ENCODE results near the gene NEU4.
"Not testable (repeated sequence)": the region's sequence is repeated elsewhere in the genome, so short reads cannot be mapped to it uniquely, and the experiment has no call there.

The NEU4 gene, protein sequence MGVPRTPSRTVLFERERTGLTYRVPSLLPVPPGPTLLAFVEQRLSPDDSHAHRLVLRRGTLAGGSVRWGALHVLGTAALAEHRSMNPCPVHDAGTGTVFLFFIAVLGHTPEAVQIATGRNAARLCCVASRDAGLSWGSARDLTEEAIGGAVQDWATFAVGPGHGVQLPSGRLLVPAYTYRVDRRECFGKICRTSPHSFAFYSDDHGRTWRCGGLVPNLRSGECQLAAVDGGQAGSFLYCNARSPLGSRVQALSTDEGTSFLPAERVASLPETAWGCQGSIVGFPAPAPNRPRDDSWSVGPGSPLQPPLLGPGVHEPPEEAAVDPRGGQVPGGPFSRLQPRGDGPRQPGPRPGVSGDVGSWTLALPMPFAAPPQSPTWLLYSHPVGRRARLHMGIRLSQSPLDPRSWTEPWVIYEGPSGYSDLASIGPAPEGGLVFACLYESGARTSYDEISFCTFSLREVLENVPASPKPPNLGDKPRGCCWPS

DNA sequence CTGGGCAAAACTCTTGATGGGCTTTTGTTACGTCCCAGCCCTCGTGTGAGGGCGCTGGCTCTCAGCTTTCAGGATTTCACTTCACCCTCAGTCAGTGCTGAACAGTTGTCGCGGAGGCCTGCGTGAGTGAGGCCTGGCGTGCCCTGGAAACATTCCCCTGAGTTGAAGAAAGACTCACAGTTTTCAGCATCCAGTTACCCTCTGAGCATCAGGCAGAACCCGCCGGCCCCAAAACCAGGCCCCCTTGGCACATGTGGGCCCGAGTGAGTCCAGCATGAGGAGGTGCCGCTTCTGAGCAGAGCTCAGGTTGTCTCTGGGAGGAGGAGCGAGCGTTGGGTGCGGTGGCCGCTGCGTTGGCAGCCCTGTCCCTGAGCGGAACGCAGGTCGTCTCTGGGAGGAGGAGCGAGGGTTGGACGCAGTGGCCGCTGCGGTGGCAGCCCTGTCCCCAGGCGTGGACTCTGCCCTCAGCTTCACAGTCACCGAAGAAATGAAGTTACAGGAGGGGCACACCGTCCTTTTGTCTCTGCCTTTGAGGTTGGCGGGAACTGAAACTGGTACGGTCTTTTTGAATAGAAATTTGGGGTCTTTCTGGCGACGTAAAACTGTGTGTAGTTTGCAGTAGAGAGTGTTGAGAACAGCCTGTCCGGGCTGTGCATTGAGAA lies at the start of gene NEU4:
NEU4 (plus strand) TSS at position 473 of the 662 bp plus-strand sequence. CDS start 5,292 bp downstream, outside the sequence.
- no peak for DNase-seq

DNA sequence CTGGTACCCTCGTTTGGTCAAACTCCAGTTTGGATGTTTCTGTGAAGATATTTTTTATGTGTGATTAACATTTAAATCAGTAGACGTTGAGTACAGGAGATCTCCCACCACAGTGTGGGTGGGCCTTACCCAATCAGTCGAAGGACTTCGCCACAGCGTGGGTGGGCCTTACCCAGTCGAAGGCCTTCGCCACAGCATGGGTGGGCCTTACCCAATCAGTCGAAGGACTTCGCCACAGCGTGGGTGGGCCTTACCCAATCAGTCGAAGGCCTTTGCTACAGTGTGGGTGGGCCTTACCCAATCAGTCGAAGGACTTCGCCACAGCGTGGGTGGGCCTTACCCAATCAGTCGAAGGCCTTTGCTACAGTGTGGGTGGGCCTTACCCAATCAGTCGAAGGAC lies 49.1 kb upstream of the NEU4 start:
- DNase-seq = not testable (repeated sequence)

DNA sequence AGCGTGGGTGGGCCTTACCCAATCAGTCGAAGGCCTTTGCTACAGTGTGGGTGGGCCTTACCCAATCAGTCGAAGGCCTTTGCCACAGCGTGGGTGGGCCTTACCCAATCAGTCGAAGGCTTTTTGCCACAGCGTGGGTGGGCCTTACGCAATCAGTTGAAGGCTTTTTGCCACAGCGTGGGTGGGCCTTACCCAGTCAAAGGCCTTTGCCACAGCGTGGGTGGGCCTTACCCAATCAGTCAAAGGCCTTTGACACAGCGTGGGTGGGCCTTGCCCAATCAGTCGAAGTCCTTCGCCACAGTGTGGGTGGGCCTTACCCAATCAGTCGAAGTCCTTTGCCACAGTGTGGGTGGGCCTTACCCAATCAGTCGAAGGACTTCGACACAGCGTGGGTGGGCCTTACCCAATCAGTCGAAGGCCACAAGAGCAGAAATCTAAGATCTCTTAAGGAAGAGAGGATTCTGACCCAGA lies 48.7 kb upstream of the NEU4 start:
- DNase-seq = no peak

DNA sequence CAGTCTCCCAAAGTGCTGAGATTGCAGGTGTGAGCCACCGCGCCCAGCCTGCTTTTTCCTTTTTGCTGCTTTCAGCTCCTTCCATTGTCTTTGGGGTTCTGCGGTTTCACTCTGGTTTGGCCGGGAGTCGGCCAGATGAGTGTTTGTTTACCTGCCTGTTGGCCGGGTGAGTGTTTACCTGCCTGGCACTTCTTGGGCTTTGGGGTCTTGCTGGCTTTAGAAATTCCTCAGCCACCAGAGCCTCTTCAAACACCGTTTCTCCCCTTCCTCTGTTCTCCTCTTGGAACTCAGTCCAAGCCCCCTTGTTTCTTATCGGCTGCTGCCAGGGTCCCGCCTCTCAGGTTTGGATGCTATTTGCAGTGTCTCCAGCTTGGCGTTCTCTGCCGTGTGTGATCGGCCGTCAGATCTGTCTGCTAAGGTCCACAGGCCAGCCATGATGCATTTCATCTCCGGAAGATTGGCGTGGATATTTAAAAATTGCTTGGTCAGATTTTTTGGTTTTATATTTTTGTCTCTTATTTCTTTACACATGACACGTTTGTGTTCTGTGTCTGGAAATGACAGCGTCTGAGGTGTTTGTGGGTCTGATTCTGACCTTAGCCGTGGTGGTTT lies 46.6 kb upstream of the NEU4 start:
- no peak for DNase-seq

DNA sequence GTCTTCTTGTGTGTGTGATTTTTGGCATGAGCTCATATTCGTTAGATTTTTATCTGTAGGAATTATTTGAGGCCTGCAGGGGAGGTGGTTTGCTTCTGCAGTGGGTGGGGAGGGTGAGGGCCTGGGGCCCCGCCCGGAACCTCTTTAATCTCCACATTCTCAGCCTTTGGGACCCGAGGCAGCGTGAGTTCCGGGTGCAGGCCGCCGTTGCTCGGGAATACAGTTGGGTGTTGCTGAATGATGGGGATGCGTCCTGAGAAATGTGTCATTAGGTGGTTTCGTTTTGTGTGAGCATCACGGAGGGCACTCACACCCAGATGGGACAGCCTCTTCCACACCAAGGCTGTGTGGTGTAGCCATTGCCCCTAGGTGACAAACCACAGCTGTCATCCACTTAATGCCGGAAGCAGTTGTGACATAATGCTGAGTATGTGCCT lies 46.0 kb upstream of the NEU4 start:
- no peak for DNase-seq

DNA sequence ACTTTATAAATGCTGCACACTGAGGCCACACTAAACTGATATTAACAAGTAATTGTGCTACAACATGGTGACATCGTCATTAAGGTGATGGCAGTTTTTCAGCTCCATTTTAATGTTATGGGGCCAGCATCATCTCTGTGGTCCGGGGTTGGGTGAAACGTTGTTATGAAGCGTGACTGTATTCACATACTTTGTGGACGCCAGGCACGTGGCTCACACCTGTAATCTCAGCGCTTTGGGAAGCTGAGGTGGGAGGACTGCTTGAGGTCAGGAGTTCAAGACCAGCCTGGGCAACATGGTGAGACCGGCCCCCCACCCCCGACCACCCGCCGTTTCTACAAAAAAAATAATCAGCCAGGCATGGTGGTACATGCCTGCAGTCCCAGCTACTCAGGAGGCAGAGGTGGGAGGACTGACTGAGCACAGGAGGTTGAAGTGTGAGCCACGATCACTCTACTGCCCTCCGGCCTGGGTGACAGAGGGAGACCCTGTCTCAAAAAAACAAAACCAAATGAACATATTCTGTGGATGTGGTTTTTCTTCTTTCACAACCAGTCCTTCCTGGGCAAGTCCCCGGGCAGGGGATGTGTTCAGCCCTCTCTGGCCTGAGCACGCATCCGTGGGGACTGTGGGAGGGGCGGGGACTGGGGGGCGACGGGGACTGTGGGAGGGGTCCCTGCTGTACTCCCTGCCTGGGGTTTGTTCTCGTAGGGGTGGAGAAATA lies 45.3 kb upstream of the NEU4 start:
- no peak for DNase-seq

DNA sequence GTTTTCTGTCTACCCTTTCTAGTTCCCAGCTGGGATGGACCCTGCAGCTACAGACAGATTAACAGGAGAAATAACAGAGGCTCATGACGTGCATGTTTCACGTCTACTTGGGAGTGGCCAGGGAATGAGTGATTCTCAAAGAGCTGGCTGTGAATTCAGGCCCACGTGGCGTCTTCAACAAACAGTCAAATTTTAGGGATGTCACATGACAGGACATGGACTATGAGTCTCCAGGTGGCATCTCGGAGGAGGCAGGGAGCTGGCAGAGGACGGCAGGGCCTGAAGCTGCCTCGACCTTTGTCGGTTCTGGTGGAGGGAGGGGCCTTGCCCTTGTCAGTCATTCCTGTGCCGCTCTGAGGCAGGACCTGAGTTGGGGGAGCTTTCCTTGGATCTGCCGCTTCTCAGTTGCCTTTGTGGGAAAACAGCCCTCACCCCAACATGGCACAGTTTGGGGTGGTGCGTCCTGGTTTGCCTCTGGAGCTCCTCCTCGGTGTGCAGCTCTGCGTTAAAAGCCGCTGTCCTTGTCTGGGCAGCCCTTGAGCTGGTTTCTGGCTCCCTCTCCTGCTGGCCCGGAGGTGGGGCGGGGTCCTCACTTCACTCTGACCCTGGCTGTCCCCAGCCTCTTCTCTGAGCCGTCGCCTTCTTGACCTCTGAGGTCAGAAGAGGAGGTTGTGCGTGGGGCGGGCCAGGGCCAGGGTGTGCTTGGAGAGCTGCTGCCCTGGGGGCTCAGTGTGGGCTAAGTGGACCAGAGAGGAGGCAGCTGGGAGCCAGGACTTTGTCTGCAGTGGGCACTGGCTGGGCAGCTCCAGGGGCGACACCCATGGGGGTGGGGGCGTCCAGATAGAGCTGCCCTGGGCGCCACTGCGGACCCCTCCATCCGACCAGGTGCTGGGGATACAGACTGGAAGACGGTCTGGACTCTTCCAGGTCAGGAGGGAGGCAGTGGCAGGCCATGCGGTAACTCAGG lies 44.4 kb upstream of the NEU4 start:
- no peak for DNase-seq

DNA sequence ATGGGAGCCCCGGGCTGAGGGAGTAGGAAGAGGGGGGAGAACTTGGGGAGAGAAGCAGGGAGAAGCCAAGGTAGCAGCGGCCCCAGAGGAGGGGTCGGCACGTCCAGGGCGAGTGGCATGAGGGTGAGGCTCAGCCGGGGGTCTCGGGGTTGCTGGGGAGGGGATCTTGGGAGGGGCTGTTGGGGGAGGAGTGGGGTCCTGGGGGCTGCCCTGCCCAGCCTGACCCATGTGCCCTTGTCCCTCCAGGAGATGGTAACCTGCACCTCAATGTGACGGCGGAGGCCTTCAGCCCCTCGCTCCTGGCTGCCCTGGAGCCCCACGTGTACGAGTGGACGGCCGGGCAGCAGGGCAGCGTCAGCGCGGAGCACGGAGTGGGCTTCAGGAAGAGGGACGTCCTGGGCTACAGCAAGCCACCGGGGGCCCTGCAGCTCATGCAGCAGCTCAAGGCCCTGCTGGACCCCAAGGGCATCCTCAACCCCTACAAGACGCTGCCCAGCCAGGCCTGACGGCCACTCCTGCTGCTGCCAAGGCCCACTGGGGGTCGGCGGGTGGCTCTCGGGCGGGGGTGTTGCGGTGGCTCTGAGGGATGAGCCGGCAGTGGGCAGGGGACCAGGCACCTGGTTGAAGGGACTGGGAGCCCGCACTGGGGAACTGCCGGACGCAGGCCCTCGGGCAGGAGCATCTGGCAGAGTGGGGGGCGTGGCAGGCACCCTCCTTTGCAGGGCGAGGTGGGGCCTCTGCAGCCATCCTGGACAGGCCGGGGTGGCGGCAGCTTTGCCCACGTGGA lies 41.3 kb upstream of the NEU4 start:
- DNase-seq = no peak

DNA sequence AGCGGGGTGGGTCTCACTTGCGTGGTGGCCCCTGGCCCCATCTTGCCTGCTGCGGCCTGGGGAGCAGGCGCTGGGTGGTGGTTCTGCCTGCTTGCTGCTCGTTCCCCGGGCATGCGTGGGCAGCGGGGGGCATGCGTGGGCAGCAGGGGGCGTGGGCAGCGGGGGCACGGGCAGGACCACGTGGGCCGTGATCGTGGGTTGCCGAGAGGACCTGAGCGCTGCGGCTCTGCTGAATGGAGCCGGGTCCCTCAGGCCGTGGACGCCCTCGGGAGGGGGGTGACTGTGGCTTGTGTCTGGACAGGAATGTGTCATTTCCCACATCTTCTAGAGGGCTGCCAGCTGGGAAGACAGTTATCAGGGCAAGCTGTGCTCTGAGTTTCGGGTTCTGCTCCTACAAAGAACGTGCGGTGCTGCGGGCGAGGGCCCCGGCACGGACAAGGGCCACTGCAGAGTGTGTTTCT lies 40.7 kb upstream of the NEU4 start:
- DNase-seq = no peak

DNA sequence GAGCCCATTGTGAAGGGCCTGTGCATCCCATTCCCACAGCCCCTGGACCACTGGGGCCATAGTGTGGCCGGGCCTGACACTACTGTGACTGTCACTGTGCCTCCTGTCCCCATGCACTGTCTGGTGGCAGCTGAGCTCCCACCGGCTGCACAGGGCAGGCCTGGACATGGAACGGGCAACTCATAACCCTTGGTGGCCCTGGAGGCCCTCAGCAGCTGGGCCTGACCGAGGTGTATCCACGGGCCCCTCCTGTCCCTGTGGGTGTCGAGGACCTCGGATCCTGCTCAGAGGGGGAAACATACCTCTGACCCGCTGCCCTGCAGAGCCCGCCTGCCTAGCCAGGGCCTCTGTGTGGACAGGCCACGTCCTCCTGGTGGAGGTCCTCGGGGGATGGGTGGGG lies 40.1 kb upstream of the NEU4 start:
- no peak for DNase-seq

DNA sequence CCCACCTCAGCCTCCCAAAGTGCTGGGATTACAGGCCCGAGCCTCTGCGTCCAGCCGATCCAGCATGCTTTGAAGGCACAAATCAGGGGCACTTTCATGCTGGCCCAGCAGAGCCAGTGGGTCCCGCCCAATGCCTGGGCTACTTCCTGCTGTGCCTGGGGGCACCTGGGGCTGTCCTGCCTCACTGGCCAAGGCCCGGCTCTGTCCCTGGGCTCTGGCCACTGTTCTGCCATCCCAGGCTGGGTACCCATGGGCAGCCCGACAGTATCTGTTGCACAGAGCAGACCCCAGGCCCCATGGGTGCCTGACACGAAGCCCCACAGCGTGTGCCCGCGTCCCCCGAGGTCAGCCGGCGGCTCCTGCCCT lies 39.2 kb upstream of the NEU4 start:
- DNase-seq = no peak

DNA sequence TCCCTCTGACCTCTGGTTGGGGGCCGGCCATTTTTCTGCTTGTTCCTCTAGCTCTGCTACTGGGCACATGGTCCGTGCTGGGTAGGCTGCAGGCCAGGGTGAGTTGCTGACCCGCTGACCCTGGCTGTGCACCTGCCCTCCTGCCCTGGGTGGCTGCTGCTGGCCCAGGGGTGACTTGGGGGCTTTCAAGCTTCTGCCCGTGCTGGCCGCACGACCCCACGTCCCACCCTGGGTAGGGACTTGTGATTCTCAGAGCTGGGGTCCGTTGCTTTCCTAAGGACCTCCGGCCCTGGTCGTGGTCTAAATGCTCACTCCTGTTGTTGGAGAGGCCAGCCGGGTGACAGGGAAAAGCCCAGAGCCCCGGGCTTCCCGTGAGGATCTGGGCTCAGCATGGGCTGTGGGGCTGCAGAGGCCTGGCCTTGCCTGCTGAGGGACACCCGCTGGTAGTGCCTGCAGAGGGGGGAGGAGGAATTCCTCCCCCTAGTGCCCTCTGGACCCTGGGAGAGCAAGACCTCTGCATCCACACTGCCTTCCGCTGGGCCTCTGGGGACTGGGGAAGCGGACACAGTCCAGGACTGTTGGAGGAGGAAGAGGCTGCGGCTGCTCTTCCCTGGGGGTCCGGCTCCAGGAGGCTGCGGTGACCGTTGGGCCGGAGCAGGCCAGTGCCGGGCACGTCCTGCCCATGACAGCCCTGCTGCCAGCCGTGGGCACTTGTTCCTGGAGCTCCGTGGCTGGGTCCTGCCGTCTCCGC lies 38.6 kb upstream of the NEU4 start:
- DNase-seq = no peak

DNA sequence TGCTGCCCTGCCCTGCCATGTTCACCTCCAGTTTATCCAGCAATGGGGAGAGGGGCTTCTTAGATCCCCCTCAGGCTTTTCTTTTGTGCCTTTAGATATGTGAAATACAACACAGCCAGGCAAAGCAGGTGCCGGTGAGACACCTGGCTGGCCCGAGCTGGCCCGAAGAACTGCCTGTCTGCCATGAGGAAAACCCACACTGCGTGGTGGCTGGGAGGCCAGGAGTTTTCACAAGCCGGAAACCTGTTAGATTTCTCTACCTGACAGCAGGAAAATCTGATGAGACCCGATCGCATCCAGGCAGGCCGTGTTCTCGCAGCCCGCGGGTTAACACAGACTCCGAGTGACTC lies 38.1 kb upstream of the NEU4 start:
- DNase-seq = no peak

DNA sequence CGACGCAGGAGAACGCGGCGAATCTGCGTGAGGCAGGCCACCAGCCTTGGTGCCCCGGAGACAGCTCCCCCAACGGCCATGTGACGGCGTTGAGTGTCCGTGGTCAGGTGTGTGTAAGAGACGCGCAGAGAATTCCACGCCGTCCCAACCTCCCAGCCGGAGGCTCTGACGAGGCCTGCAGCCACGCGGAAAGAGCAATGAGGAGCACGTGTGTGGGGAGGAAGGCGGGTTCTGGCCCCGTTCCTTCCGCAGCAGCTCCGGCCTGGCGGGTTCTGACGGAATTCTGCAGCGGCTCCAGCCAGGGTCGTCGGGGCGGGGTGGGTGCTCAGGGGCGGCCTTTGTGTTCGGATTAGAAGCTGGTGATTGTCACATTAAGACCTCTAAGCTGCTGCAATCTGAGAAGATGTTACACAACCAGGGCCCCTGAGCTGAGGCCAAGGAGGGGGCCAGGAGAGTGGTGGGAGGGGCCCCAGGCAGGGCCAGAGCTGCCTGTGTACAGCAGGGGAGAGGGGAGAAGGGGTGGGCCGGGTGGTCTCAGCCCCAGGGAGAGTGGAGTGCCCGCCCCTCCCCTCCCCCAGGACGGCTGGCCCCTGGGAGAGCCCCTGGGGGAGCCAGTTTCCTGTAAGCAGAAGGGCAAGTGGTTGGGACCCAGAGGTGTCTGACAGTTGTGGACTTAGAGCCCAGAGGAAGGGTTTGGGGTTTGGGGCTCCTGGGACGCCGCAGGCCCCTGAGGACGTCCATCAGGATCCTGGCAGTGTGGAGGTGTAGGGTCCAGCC lies 37.5 kb upstream of the NEU4 start:
- no peak for DNase-seq

DNA sequence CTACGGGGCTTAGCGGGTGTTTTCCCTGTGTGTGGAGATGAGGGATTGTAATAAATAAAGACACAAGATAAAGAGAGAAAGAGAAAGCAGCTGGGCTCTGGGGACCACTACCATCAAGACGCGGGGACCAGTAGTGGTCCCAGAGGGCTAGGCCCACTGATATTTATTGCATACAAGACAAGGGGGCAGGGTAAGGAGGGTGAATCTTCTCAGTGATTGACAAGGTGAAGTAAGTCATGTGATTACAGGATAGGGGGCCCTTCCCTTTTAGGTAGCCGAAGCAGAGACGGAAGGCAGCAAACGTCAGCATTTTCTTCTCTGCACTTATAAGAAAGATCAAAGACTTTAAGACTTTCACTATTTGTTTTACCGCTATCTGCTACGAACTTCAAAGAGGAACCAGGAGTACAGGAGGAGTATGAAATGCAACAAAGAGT lies 36.9 kb upstream of the NEU4 start:
- no peak for DNase-seq

DNA sequence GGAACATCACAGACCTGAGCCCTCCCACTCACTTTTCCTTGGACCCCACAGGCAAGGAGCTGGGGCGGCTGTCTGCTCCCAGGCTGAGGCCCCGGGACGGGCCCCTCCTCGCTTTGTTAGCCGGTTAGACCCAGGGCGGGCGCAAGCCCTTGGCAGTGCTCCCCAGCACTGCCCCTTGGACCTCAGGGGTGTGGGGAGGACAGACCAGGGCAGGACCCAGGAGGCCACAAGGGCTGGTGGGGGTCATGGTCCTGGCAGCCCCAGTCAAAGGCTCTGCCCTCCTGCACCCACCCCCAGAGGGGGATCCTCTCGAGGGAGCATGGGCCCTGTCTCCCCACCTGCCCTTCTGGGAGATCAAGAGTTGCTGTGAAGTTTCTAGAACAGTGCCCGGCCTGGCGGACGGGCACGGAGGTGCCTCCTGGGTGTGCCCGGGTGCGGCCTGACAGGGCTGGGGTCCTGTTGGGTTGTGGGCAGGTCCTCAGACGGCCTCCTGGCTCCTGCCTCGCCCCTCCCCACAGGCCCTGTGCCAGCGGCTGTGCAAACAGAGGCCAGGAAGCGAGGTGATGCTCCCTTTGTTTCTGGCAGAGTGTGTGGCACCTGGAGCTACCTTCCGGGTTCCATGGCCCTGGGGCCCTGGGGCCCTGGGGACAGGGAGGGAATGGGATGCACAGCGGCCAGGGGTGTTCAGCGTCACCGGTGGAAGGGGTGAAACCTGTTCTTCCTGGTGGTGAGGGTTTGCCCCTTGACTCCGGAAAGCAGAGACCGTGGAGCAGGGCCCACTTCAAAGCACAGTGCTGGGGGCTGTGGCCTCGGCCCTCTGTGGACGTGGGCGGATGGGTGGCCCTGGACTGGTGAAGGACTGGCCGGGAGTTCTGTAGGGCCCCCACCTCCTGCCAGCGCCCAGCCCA lies 35.2 kb upstream of the NEU4 start:
- DNase-seq = no peak

DNA sequence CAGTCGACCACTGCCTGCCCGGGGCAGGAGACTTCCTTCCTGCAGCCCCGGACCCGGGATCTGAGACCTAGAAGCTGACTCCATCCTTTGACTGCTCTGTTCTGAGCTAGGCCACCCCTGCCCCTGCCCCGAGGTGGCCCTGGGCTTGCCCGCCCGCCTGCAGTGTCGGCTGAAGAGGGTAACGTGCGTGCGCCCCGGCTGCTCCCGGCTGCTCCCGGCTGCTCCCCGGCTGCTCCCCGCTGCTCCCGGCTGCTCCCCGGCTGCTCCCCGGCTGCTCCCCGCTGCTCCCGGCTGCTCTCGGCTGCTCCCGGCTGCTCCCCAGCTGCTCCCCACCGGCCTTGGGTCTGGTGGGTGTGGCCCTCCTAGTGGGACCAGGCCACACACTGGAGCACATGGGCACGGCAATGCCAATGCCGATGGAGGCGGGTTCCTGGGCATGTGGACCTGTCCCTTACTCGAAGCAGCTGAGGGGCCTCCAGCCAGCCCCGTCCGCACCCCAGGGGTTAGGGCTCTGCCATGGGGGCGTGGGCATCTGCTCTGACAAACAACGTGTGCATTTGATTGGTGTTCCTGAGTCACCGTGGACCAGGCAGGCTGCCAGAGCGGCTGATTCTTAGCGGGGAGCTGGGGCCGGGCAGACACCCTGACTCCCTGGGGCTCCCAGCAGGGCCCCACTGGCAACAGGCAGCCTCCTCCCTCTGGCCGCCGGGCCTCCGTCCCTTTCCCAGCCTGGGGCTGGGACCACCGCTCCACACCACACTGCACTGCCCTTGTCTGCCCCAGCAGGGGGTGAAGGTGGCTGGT lies 34.4 kb upstream of the NEU4 start:
- DNase-seq = no peak

All from C1 segment of cervical spinal cord (tissue), 14 donors.